Suprapubic skin (tissue), 3 donors: Measurements from ENCODE around the gene KLF6.

Source experiments
- CTCF ChIP-seq, 2 donors: fragments of 200-600 bp in 1 of 2; fragments of 450-650 bp in 1 of 2; sonication (generic) in 1 of 2; IDR thresholded peaks; one replicate each; pipeline ENCODE4 v1.5.1; 2016 to 2019; ENCODE audit warnings: antibody characterized with exemption in 2 of 2, mild to moderate bottlenecking in 1 of 2, moderate library complexity in 1 of 2
- POLR2A ChIP-seq, 2 donors: fragments of 450-650 bp; IDR thresholded peaks; one replicate each; pipeline ENCODE4 v1.6.1; 2017; ENCODE audit warnings: antibody characterized with exemption in 2 of 2, mild to moderate bottlenecking in 2 of 2, moderate library complexity in 2 of 2

DNA sequence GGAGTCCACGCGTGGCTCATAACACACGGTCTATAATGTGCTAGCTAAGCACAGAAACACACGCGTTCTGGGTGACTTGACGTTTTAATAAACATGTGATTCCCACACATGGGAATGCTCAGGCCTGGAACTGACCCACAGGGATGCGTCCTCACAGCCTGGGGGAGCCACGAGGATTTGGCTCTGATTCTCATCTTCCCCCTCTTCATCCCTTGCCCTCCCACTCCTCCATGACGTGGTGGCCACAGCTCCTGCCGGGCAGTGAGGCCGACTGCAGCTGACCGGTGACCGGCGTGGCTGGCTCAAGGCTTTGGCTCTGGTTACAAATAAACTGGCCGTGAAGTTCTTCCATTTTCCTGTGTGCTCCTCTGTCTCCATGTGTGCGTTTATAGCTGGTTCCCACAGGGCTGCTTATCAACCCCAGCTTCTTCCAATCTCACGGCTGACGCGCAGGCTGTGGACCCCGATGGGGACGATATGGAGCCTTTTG is 40.9 kb upstream of the KLF6 start:
- no peak for TF ChIP-seq CTCF (IDR thresholded peaks at IDR 0.05)
- TF ChIP-seq POLR2A (IDR thresholded peaks at IDR 0.05), result no peak
